H9 (cell line): ENCODE data around the gene NPB. TPM values are rescaled to one million over a fixed set of nuclear protein-coding genes. Genes with fewer than 3 reads are reported as not detected.

Source experiments
- DNase-seq: peaks from one replicate; pipeline ENCODE4 v3.0.0-alpha.2; 2017
- H2AFZ ChIP-seq: one replicate; pipeline ENCODE4 v1.6.1; 2013; ENCODE audit warnings: mild to moderate bottlenecking, low read length, control low read depth, moderate library complexity
- H2AK5ac ChIP-seq: 2 replicates; pipeline ENCODE4 v1.6.1; 2013; ENCODE audit warnings: low read length, control low read depth, mixed read lengths; ENCODE audit not compliant: insufficient read length
- H2BK120ac ChIP-seq: one replicate; pipeline ENCODE4 v1.6.1; 2013; ENCODE audit warnings: low read depth, mild to moderate bottlenecking, low read length, control low read depth, inconsistent platforms; ENCODE audit not compliant: poor library complexity, severe bottlenecking
- H2BK12ac ChIP-seq: 2 replicates; pipeline ENCODE4 v1.6.1; 2013; ENCODE audit warnings: low read length, control low read depth, mixed read lengths, low read depth; ENCODE audit not compliant: insufficient read length
- H2BK15ac ChIP-seq: 2 replicates; pipeline ENCODE4 v1.6.1; 2013; ENCODE audit warnings: low read depth, low read length, control low read depth
- H2BK20ac ChIP-seq: one replicate; pipeline ENCODE4 v1.6.1; 2013; ENCODE audit warnings: low read depth, mild to moderate bottlenecking, low read length, control low read depth, inconsistent platforms; ENCODE audit not compliant: poor library complexity, severe bottlenecking
- H2BK5ac ChIP-seq: 2 replicates; pipeline ENCODE4 v1.6.1; 2013; ENCODE audit warnings: low read length, control low read depth, mixed read lengths; ENCODE audit not compliant: insufficient read length
- H3K14ac ChIP-seq: 2 replicates; pipeline ENCODE4 v1.6.1; 2013; ENCODE audit warnings: low read length, control low read depth; ENCODE audit not compliant: insufficient read depth
- H3K18ac ChIP-seq: 2 replicates; pipeline ENCODE4 v1.6.1; 2013; ENCODE audit warnings: low read depth, mild to moderate bottlenecking, mixed read lengths, low read length, control low read depth; ENCODE audit not compliant: insufficient read length
- H3K23ac ChIP-seq: 2 replicates; pipeline ENCODE4 v1.6.1; 2013; ENCODE audit warnings: low read length, control low read depth, mixed read lengths, low read depth; ENCODE audit not compliant: insufficient read length
- H3K23me2 ChIP-seq: 2 replicates; pipeline ENCODE4 v1.6.1; 2013; ENCODE audit warnings: low read depth, mild to moderate bottlenecking, mixed read lengths, low read length, control low read depth; ENCODE audit not compliant: insufficient read length, poor library complexity, severe bottlenecking
- H3K27ac ChIP-seq: 2 replicates; pipeline ENCODE4 v1.5.1; 2013; ENCODE audit warnings: low read length, control low read depth, mixed read lengths, low read depth; ENCODE audit not compliant: insufficient read length
- H3K27me3 ChIP-seq: 2 replicates; pipeline ENCODE4 v1.6.1; 2013; ENCODE audit warnings: low read length, control low read depth, inconsistent platforms; ENCODE audit not compliant: insufficient read depth
- H3K4ac ChIP-seq: 2 replicates; pipeline ENCODE4 v1.6.1; 2013; ENCODE audit warnings: low read depth, mild to moderate bottlenecking, control low read depth, inconsistent platforms, low read length, moderate library complexity
- H3K4me1 ChIP-seq: 2 replicates; pipeline ENCODE4 v1.6.1; 2013; ENCODE audit warnings: low read length, control low read depth, inconsistent platforms; ENCODE audit not compliant: insufficient read depth
- H3K4me2 ChIP-seq: 2 replicates; pipeline ENCODE4 v1.6.1; 2013; ENCODE audit warnings: low read length, control low read depth, mixed read lengths; ENCODE audit not compliant: insufficient read length, insufficient read depth
- H3K56ac ChIP-seq: 2 replicates; pipeline ENCODE4 v1.6.1; 2013; ENCODE audit warnings: low read depth, mild to moderate bottlenecking, mixed read lengths, low read length, control low read depth; ENCODE audit not compliant: insufficient read length
- H3K79me1 ChIP-seq: 2 replicates; pipeline ENCODE4 v1.6.1; 2013; ENCODE audit warnings: low read depth, mild to moderate bottlenecking, moderate library complexity, low read length, control low read depth, inconsistent platforms; ENCODE audit not compliant: insufficient read depth, poor library complexity, severe bottlenecking
- H3K79me2 ChIP-seq: 2 replicates; pipeline ENCODE4 v1.6.1; 2013; ENCODE audit warnings: low read length, control low read depth, inconsistent platforms; ENCODE audit not compliant: insufficient read depth
- H3K9ac ChIP-seq: 2 replicates; pipeline ENCODE4 v1.6.1; 2013; ENCODE audit warnings: low read length, control low read depth, mixed read lengths; ENCODE audit not compliant: insufficient read length; ENCODE audit errors: extremely low read depth
- H3K9me3 ChIP-seq: one replicate; pipeline ENCODE4 v1.6.1; 2013; ENCODE audit warnings: low read depth, low read length, inconsistent platforms; ENCODE audit not compliant: control insufficient read depth
- H3T11ph ChIP-seq: one replicate; pipeline ENCODE4 v1.6.1; 2013; ENCODE audit warnings: mild to moderate bottlenecking, low read length, control low read depth, inconsistent platforms
- H4K20me1 ChIP-seq: one replicate; pipeline ENCODE4 v1.6.1; 2013; ENCODE audit not compliant: control insufficient read depth, insufficient read length, insufficient read depth
- H4K5ac ChIP-seq: 2 replicates; pipeline ENCODE4 v1.6.1; 2013; ENCODE audit warnings: low read depth, mild to moderate bottlenecking, mixed read lengths, low read length, control low read depth; ENCODE audit not compliant: insufficient read length
- H4K8ac ChIP-seq: replicated peaks from 2 replicates; pipeline ENCODE4 v1.6.1; 2013; ENCODE audit warnings: low read length, control low read depth, mixed read lengths, low read depth; ENCODE audit not compliant: insufficient read length
- H4K91ac ChIP-seq: 2 replicates; pipeline ENCODE4 v1.6.1; 2013; ENCODE audit warnings: low read depth, mild to moderate bottlenecking, moderate library complexity, mixed read lengths, low read length, control low read depth; ENCODE audit not compliant: insufficient read length
- H3K27ac Mint-ChIP-seq, 3 experiments: 2 replicates in 2 of 3; 3 replicates in 1 of 3; pipeline ENCODE4 v1.8.0; 2020 to 2021; ENCODE audit warnings: mixed read lengths in 3 of 3, mild to moderate bottlenecking in 1 of 3, moderate library complexity in 1 of 3
- H3K27me3 Mint-ChIP-seq: 2 replicates; pipeline ENCODE4 v1.8.0; 2021; ENCODE audit warnings: low read depth, mild to moderate bottlenecking, moderate library complexity, mixed read lengths
- H3K36me3 Mint-ChIP-seq, 3 experiments: 2 replicates in 2 of 3; 3 replicates in 1 of 3; pipeline ENCODE4 v1.8.0; 2020 to 2021; ENCODE audit warnings: low read depth in 3 of 3, mixed read lengths in 3 of 3; ENCODE audit not compliant: insufficient read depth in 1 of 3
- H3K4me1 Mint-ChIP-seq, 2 experiments: 2 replicates each; pipeline ENCODE4 v1.8.0; 2020; ENCODE audit warnings: mixed read lengths in 2 of 2
- H3K4me3 Mint-ChIP-seq, 2 experiments: 2 replicates in 1 of 2; 3 replicates in 1 of 2; pipeline ENCODE4 v1.8.0; 2020 to 2021; ENCODE audit warnings: mild to moderate bottlenecking in 2 of 2, mixed read lengths in 2 of 2, moderate library complexity in 1 of 2
- H3K9me3 Mint-ChIP-seq, 2 experiments: 2 replicates in 1 of 2; 3 replicates in 1 of 2; pipeline ENCODE4 v1.8.0; 2020; ENCODE audit warnings: mild to moderate bottlenecking in 2 of 2, mixed read lengths in 2 of 2, moderate library complexity in 1 of 2
- CTCF ChIP-seq: fragments of 200-600 bp; sonication (generic); conservative IDR thresholded peaks from 3 replicates; pipeline ENCODE4 v1.8.0; 2021; ENCODE audit warnings: antibody characterized with exemption, mild to moderate bottlenecking
- WGBS: extraction: QIAGEN DNeasy Blood & Tissue Kit; methylation state at CpG from one replicate; pipeline ENCODE4 v1.1.7; 2013; ENCODE audit warnings: missing lambda C conversion rate, low lambda C conversion rate, mixed read lengths; ENCODE audit not compliant: insufficient read length; ENCODE audit errors: extremely low coverage; 5-methylcytosine and 5-hydroxymethylcytosine counted together
- total RNA-seq: library from RNA; stranded (reverse); gene quantifications from 2 replicates; pipeline ENCODE4 v1.2.1, GENCODE V29; 2021

NPB gene
- total RNA-seq, 1 experiment from 2014 or later = 2.1 TPM

GRCh38 chr17:81910840-81911276 is 8.8 kb downstream of the NPB start:
- Histone ChIP-seq H2BK15ac (no peak overlapping the region; the same call in 1 of the 2 replicates), H3K9ac (peak overlapping the region; percentile 1), H3K27ac (no peak overlapping the region), H3K4ac (no peak overlapping the region), H3K23me2 (peaks cover 6% of the 10 kb centered on the region), H3K4me2 (peak overlapping the region; percentile 48), H4K5ac (no peak overlapping the region), H3K9me3 (no peaks in the 10 kb centered on the region), H4K91ac (no peak overlapping the region), H2BK120ac (no peak overlapping the region), H3K18ac (no peak overlapping the region), H3K79me1 (no peaks in the 10 kb centered on the region), H3K27me3 (no peaks in the 10 kb centered on the region), H2AK5ac (no peak overlapping the region), H3K56ac (no peak overlapping the region), H3K79me2 (no peaks in the 10 kb centered on the region), H2BK12ac (no peak overlapping the region), H2BK20ac (no peak overlapping the region), H4K8ac (no peak overlapping the region), H3K14ac (no peak overlapping the region), H4K20me1 (no peaks in the 10 kb centered on the region), H3T11ph (no peak overlapping the region), H3K23ac (no peak overlapping the region), H2AFZ (no peak overlapping the region), H2BK5ac (no peak overlapping the region), H3K4me1 (no peaks in the 10 kb centered on the region)
- H3K27ac Mint-ChIP-seq = no peak overlapping the region
- H3K36me3 Mint-ChIP-seq = peaks cover 15 to 41% (median 34%) of the 10 kb centered on the region in 3 experiments; a peak in 6 of 7 replicates
- WGBS = no CpG with 5 or more reads among the region's 55 CpGs
- TF ChIP-seq CTCF = no peak
- H3K4me3 Mint-ChIP-seq = peak overlapping the region; percentile 79 to 92
- no peak for DNase-seq
- no peaks in the 10 kb centered on the region for H3K9me3 Mint-ChIP-seq
- H3K4me1 Mint-ChIP-seq = peaks cover 0 to 2% of the 10 kb centered on the region in 2 experiments; a peak in 2 of 4 replicates
- H3K27me3 Mint-ChIP-seq = no peaks in the 10 kb centered on the region
